Astrocyte of the cerebellum (primary cell): ENCODE data around the gene CNGB1.
"Not testable (repeated sequence)": the region's sequence is repeated elsewhere in the genome, so short reads cannot be mapped to it uniquely, and the experiment has no call there.

Experiments used
- DNase-seq: peaks from one replicate; pipeline ENCODE4 v3.0.0-alpha.2; 2011; ENCODE audit warnings: low read depth
- H3K4me3 ChIP-seq: 2 replicates; pipeline ENCODE4 v1.5.1; 2011; ENCODE audit warnings: mild to moderate bottlenecking, low read depth, low read length, moderate library complexity
- in situ Hi-C: cut with HindIII; loops from 2 replicates; pipeline ENCODE4 v1.10.0; 2017; ENCODE audit warnings: low sequenced_read_pairs
- TF ChIP-seq, protein P1 (sequence below): IDR thresholded peaks from 2 replicates; pipeline ENCODE4 v1.5.1; 2012; ENCODE audit warnings: low read length, low read depth, moderate library complexity, mild to moderate bottlenecking; ENCODE audit errors: missing control alignments

CNGB1 gene

GRCh38 chr16:57855188-57855587 is 115.7 kb downstream of the CNGB1 start:
- TF ChIP-seq, protein P1, sequence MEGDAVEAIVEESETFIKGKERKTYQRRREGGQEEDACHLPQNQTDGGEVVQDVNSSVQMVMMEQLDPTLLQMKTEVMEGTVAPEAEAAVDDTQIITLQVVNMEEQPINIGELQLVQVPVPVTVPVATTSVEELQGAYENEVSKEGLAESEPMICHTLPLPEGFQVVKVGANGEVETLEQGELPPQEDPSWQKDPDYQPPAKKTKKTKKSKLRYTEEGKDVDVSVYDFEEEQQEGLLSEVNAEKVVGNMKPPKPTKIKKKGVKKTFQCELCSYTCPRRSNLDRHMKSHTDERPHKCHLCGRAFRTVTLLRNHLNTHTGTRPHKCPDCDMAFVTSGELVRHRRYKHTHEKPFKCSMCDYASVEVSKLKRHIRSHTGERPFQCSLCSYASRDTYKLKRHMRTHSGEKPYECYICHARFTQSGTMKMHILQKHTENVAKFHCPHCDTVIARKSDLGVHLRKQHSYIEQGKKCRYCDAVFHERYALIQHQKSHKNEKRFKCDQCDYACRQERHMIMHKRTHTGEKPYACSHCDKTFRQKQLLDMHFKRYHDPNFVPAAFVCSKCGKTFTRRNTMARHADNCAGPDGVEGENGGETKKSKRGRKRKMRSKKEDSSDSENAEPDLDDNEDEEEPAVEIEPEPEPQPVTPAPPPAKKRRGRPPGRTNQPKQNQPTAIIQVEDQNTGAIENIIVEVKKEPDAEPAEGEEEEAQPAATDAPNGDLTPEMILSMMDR = no peak
- DNase-seq = no peak
- in situ Hi-C loops = no loop called here
- H3K4me3 ChIP-seq = no peak overlapping the region

- in situ Hi-C loops = no loop called here
- DNase-seq = no peak
- TF ChIP-seq, protein P1 = no peak
- H3K4me3 ChIP-seq = no peak overlapping the region
These were observed 118.7 kb downstream of the CNGB1 start for GRCh38 chr16:57852189-57852588.

DNA sequence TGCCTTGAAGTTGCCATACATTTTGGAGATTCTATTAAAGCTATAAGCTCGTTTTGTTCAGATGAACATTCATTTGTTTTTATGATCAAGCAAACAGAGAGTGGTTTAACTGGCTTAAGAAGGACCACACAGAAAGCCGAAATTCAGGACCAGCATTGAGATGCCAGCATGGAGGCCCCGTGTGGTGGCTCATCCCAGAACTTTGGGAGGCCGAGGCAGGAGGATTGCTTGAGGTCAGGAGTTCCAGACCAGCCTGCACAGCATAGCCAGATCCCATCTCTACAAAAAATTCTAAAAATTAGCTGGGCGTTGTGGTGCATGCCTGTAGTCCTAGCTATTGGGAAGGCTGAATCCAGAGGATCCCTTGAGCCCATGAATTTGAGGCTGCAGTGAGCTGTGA is 122.7 kb downstream of the CNGB1 start:
- TF ChIP-seq, protein P1 = no peak
- in situ Hi-C loops = loop anchor here (5.0 kb wide), 1 partner anchor 51 kb away; no protein-coding TSS in a partner anchor
- no peak overlapping the region for H3K4me3 ChIP-seq
- no peak for DNase-seq

- in situ Hi-C loops = loop anchor here (5.0 kb wide), 1 partner anchor 50 kb away; no protein-coding TSS in a partner anchor
These were observed 124.0 kb downstream of the CNGB1 start for GRCh38 chr16:57846931-57847330.

DNA sequence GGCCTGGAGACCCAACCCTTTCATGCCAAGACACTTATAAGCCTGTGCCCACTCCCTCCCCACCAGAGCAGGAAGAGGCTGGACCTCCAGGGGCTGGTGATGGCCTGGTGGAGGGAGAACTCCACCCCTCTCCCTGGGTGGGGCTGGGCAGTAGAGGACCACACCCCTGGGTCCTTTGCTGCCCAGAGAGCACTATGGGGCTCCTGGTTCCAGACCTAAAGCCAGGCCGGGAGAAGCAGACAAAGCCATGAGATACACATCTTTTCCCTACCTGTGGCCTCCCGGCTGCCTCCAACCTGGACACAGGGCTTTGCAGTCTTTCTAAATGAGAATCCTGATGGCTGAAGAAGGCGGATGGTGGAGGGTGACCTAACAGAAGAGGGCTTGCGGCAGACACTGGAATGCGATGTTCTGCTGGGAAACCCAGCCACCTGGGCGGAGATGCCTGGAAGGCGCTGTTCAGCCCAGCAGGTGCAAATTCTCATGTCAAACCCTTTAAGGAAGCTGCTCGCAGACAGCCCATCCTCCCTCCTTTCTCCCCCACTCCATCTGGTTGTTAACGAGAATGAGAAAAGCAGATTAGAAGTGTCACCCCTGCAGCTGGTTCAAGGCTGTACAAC is 124.7 kb downstream of the CNGB1 start:
- no peak overlapping the region for H3K4me3 ChIP-seq
- TF ChIP-seq, protein P1 = no peak
- in situ Hi-C loops = loop anchor here (5.0 kb wide), 1 partner anchor 49 kb away; no protein-coding TSS in a partner anchor
- DNase-seq = no peak

More at GRCh38 chr16:57846931-57847330, 124.0 kb downstream of the CNGB1 start:
- not testable (repeated sequence) for DNase-seq, H3K4me3 ChIP-seq

GRCh38 chr16:57845115-57845514 is 125.8 kb downstream of the CNGB1 start:
- TF ChIP-seq, protein P1 = no peak
- H3K4me3 ChIP-seq = no peak overlapping the region
- in situ Hi-C loops = loop anchor here (5.0 kb wide), 1 partner anchor 48 kb away; no protein-coding TSS in a partner anchor
- no peak for DNase-seq

DNA sequence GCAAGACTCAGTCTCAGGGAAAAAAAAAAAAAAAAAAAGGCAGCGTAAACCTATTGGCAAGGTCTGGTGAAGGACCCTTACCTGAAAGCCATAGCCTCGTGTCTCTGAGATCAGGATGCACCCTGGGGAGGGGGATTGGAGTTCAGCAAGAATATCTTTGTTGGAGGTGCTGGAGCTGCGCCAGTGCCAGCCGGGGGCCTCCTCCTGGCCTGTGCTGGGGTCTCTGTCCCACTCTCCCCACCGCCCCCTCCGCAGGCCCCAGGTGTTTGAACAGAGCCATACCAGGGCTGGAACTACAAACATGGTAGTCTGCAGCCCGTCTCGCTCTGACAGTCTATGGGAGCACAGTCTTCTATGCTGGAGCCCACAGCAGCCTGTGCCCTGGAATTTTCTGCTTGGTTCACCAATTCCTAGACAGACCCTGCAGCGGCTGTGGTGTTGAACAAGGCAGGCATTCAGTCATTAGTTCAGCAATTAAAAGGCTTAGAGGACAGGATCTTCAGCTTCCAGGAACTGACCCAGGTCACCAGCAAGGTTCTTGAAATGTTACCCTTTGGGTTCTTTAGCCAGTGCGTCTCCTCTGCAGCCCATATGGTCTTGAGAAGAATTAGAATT is 126.4 kb downstream of the CNGB1 start:
- DNase-seq = no peak
- H3K4me3 ChIP-seq = no peak overlapping the region
- in situ Hi-C loops = loop anchor here (5.0 kb wide), 1 partner anchor 47 kb away; no protein-coding TSS in a partner anchor
- TF ChIP-seq, protein P1 = no peak
